Keratinocyte (primary cell): ENCODE measurements around the gene GLT8D2. TPM values are rescaled to one million over a fixed set of nuclear protein-coding genes. Genes with fewer than 3 reads are reported as not detected.
A peak's percentile ranks its signal among the peaks of the same experiment; 100 is the strongest.

Experiments
- DNase-seq: peaks from one replicate; pipeline ENCODE4 v3.0.0-alpha.2; 2011; ENCODE audit warnings: low read depth, missing footprints, low spot score
- FAIRE-seq: peaks from 2 replicates; lab custom pipeline; 2011; peaks lifted over from hg19 to GRCh38; lab: Jason Lieb, UNC
- H2AFZ ChIP-seq: 2 replicates; pipeline ENCODE4 v1.6.0; 2012; ENCODE audit warnings: low read length, control low read depth, inconsistent platforms; ENCODE audit not compliant: control insufficient read depth
- H3K27ac ChIP-seq: 2 replicates; pipeline ENCODE4 v1.5.1; 2011; ENCODE audit warnings: low read length; ENCODE audit not compliant: control insufficient read depth, insufficient read depth
- H3K27me3 ChIP-seq: 3 replicates; pipeline ENCODE4 v1.6.0; 2011; ENCODE audit warnings: low read length; ENCODE audit not compliant: control insufficient read depth, insufficient read depth; ENCODE audit errors: extremely low read depth
- H3K36me3 ChIP-seq, 2 experiments: 2 replicates in 1 of 2; 3 replicates in 1 of 2; pipeline ENCODE4 v1.5.1; 2011; ENCODE audit warnings: low read length in 2 of 2, mild to moderate bottlenecking in 1 of 2; ENCODE audit not compliant: control insufficient read depth in 2 of 2, insufficient read depth in 2 of 2; ENCODE audit errors: extremely low read depth in 1 of 2
- H3K4me1 ChIP-seq: 3 replicates; pipeline ENCODE4 v1.5.1; 2011; ENCODE audit warnings: low read length; ENCODE audit not compliant: control insufficient read depth, insufficient read depth; ENCODE audit errors: extremely low read depth
- H3K4me2 ChIP-seq: 3 replicates; pipeline ENCODE4 v1.6.0; 2011; ENCODE audit warnings: low read depth, low read length; ENCODE audit not compliant: control insufficient read depth, insufficient read depth; ENCODE audit errors: extremely low read depth
- H3K4me3 ChIP-seq, 3 experiments: fragments of 200-600 bp in 1 of 3; sonication (generic) in 1 of 3; 2 replicates in 2 of 3; 3 replicates in 1 of 3; pipeline ENCODE4 v1.5.1; 2011 to 2016; ENCODE audit warnings: low read length in 3 of 3, mild to moderate bottlenecking in 3 of 3, control low read depth in 2 of 3, inconsistent platforms in 1 of 3, low read depth in 1 of 3, mixed read lengths in 1 of 3, mixed run types in 1 of 3, moderate library complexity in 1 of 3; ENCODE audit not compliant: control insufficient read depth in 2 of 3, insufficient read depth in 2 of 3; ENCODE audit errors: extremely low read depth in 1 of 3
- H3K79me2 ChIP-seq: 2 replicates; pipeline ENCODE4 v1.6.0; 2012; ENCODE audit warnings: low read length; ENCODE audit not compliant: control insufficient read depth, insufficient read depth
- H3K9ac ChIP-seq: 3 replicates; pipeline ENCODE4 v1.6.0; 2011; ENCODE audit warnings: low read length; ENCODE audit not compliant: control insufficient read depth, insufficient read depth; ENCODE audit errors: extremely low read depth
- H3K9me1 ChIP-seq: 3 replicates; pipeline ENCODE4 v1.6.0; 2011; ENCODE audit warnings: low read length; ENCODE audit not compliant: control insufficient read depth, insufficient read depth; ENCODE audit errors: extremely low read depth
- H3K9me3 ChIP-seq: 2 replicates; pipeline ENCODE4 v1.5.1; 2012; ENCODE audit warnings: low read depth, low read length; ENCODE audit not compliant: control insufficient read depth
- H4K20me1 ChIP-seq: 3 replicates; pipeline ENCODE4 v1.6.0; 2011; ENCODE audit warnings: low read length; ENCODE audit not compliant: control insufficient read depth, insufficient read depth; ENCODE audit errors: extremely low read depth
- CTCF ChIP-seq, 3 experiments: IDR thresholded peaks in 1 of 3; conservative IDR thresholded peaks in 1 of 3; optimal IDR thresholded peaks in 1 of 3; 2 replicates in 2 of 3; 3 replicates in 1 of 3; pipeline versions ENCODE3 to v1.5.1; 2011; ENCODE audit warnings: low read length in 3 of 3, mild to moderate bottlenecking in 3 of 3, moderate library complexity in 2 of 3, control low read depth in 1 of 3, inconsistent platforms in 1 of 3; ENCODE audit not compliant: insufficient read depth in 2 of 3; ENCODE audit errors: extremely low read depth in 1 of 3
- EZH2 ChIP-seq: IDR thresholded peaks from one replicate; pipeline ENCODE4 v1.6.1; 2012; ENCODE audit warnings: inconsistent platforms, mild to moderate bottlenecking, low read length, moderate library complexity
- dilution Hi-C: fragments of 300-500 bp; cut with MboI; formaldehyde crosslinking; loops from one replicate; pipeline ENCODE4 v1.7.0; 2020; ENCODE audit warnings: low sequenced_read_pairs; ENCODE audit not compliant: extremely low pct_ligation_motif_present
- polyA plus RNA-seq, 5 experiments: library from polyadenylated mRNA; depleted of rRNA in 3 of 5; stranded (reverse) in 3 of 5; stranded (forward) in 1 of 5; unstranded in 1 of 5; fragments of >200 nt; gene quantifications; 1 replicate in 1 of 5; 2 replicates in 3 of 5; 3 replicates in 1 of 5; pipeline versions ENCODE4 v1.2.1 to v1.2.3, GENCODE V29; 2011 to 2012; ENCODE audit warnings: missing spikeins in 2 of 5, low read depth in 1 of 5, low replicate concordance in 1 of 5

GLT8D2 gene
- polyA plus RNA-seq, 1 donor (not counting 4 experiments of a cell fraction or from before 2014, with no cell fraction given), result 1.4 TPM

- dilution Hi-C loops, result no loop called here
- Histone ChIP-seq H3K4me3 (no peak overlapping the region), H3K27me3 (no peaks in the 10 kb centered on the region), H3K4me1 (peaks cover 21% of the 10 kb centered on the region), H3K36me3 (no peaks in the 10 kb centered on the region), H3K9me3 (no peaks in the 10 kb centered on the region), H3K4me2 (peak overlapping the region; percentile 46), H3K9me1 (no peaks in the 10 kb centered on the region), H3K27ac (peak overlapping the region; percentile 57), H3K9ac (no peak overlapping the region), H4K20me1 (no peaks in the 10 kb centered on the region), H2AFZ (no peak overlapping the region), H3K79me2 (no peaks in the 10 kb centered on the region)
- peak; percentile 35 for DNase-seq
- peak; percentile 90 for FAIRE-seq
- TF ChIP-seq CTCF (optimal IDR thresholded peaks at IDR 0.05 in 1 of 3, IDR thresholded peaks at IDR 0.05 in 1 of 3, conservative IDR thresholded peaks at IDR 0.05 in 1 of 3; ENCODE audit: extremely low read depth in 1 of 3, insufficient read depth in 2 of 3, low read length in 3 of 3), result no peak
- TF ChIP-seq EZH2, result no peak
These were observed 8.8 kb upstream of the GLT8D2 start for GRCh38 chr12:104058802-104059201.

GRCh38 chr12:104057771-104058197 lies 7.8 kb upstream of the GLT8D2 start:
- H3K9me3 ChIP-seq, result no peaks in the 10 kb centered on the region
- DNase-seq, result no peak
- H3K9me1 ChIP-seq, result no peaks in the 10 kb centered on the region
- peaks cover 16% of the 10 kb centered on the region for H3K4me1 ChIP-seq
- peak; percentile 61 to 80 (median 63) for TF ChIP-seq CTCF (optimal IDR thresholded peaks at IDR 0.05 in 1 of 3, IDR thresholded peaks at IDR 0.05 in 1 of 3, conservative IDR thresholded peaks at IDR 0.05 in 1 of 3; ENCODE audit: extremely low read depth in 1 of 3, insufficient read depth in 2 of 3, low read length in 3 of 3)
- TF ChIP-seq EZH2, result no peak
- H4K20me1 ChIP-seq, result no peaks in the 10 kb centered on the region
- H3K79me2 ChIP-seq, result no peaks in the 10 kb centered on the region
- no peak for FAIRE-seq
- H3K27me3 ChIP-seq, result no peaks in the 10 kb centered on the region
- no peak overlapping the region for H3K4me3 ChIP-seq
- dilution Hi-C loops, result no loop called here
- H3K27ac ChIP-seq, result no peak overlapping the region
- H3K9ac ChIP-seq, result no peak overlapping the region
- no peak overlapping the region for H2AFZ ChIP-seq
- no peaks in the 10 kb centered on the region for H3K36me3 ChIP-seq
- no peak overlapping the region for H3K4me2 ChIP-seq
